Activated T-helper 1 cell treated with anti-CD3 and anti-CD28 coated beads, Interleukin-12 subunit alpha, Interleukin-12 subunit beta, Interleukin-2, Interleukin-4 antibody, amounts not matched to agents 30 ng/mL and 10 ng/mL and 1 ng/mL, durations not matched to agents 14 hours and 24 hours and 36 hours (primary cell): ENCODE data around the gene FOS. TPM values are rescaled to one million over a fixed set of nuclear protein-coding genes. Genes with fewer than 3 reads are reported as not detected.
"Not testable (repeated sequence)": the region's sequence is repeated elsewhere in the genome, so short reads cannot be mapped to it uniquely, and the experiment has no call there.

Experiments used
- DNase-seq: peaks from one replicate; pipeline ENCODE4 v3.0.0; 2021; ENCODE audit warnings: low spot score
- H3K27ac Mint-ChIP-seq: one replicate; pipeline ENCODE4 v1.8.0; 2021; ENCODE audit warnings: mild to moderate bottlenecking, mixed read lengths
- H3K27me3 Mint-ChIP-seq: one replicate; pipeline ENCODE4 v1.8.0; 2022; ENCODE audit warnings: mild to moderate bottlenecking, moderate library complexity, mixed read lengths; ENCODE audit not compliant: insufficient read depth
- H3K36me3 Mint-ChIP-seq: one replicate; pipeline ENCODE4 v1.8.0; 2021; ENCODE audit warnings: low read depth, mixed read lengths
- H3K4me1 Mint-ChIP-seq: one replicate; pipeline ENCODE4 v1.8.0; 2021; ENCODE audit warnings: low read depth, mixed read lengths
- H3K4me3 Mint-ChIP-seq: one replicate; pipeline ENCODE4 v1.8.0; 2021; ENCODE audit warnings: mild to moderate bottlenecking, moderate library complexity, mixed read lengths
- H3K9me3 Mint-ChIP-seq: one replicate; pipeline ENCODE4 v1.8.0; 2021; ENCODE audit warnings: mixed read lengths
- intact Hi-C: fragments of 100-400 bp; cut with micrococcal nuclease; formaldehyde crosslinking; loops from one replicate; pipeline ENCODE4 v1.15.1; 2024
- total RNA-seq: library from RNA; stranded (reverse); gene quantifications from 2 replicates; pipeline ENCODE4 v1.2.3, GENCODE V29; 2022

FOS gene
- 40.9 and 41.9 TPM in 2 replicates for total RNA-seq

- Mint-ChIP-seq H3K9me3 (no peaks in the 10 kb centered on the region), H3K27me3 (peaks cover 55% of the 10 kb centered on the region), H3K4me1 (peaks cover 52% of the 10 kb centered on the region), H3K36me3 (peaks cover 26% of the 10 kb centered on the region), H3K27ac (peak within 1 kb of the TSS; percentile 99), H3K4me3 (peak within 1 kb of the TSS; percentile 90)
- peak; percentile 87 for DNase-seq
- intact Hi-C loops, result loop anchor here (1.0 to 10.0 kb wide), 5 partner anchors 16 to 1194 kb away; partner anchors contain the start of genes ALDH6A1, LIN52 and TMED10
Measured at GRCh38 chr14:75278422-75279152, at the start of gene FOS. TSS of gene FOS (plus strand) at chr14:75278828. CDS start at chr14:75278983, 155 bp downstream.

GRCh38 chr14:75229661-75230139 is 48.9 kb upstream of the FOS start:
- no peak overlapping the region for H3K4me3 Mint-ChIP-seq
- H3K9me3 Mint-ChIP-seq, result no peaks in the 10 kb centered on the region
- H3K4me1 Mint-ChIP-seq, result peaks cover 48% of the 10 kb centered on the region
- DNase-seq, result no peak
- intact Hi-C loops, result loop anchor here (1.0 kb wide), 1 partner anchor 20 kb away; no protein-coding TSS in a partner anchor
- H3K36me3 Mint-ChIP-seq, result no peaks in the 10 kb centered on the region
- peaks cover 24% of the 10 kb centered on the region for H3K27me3 Mint-ChIP-seq
- no peak overlapping the region for H3K27ac Mint-ChIP-seq

- no peak overlapping the region for H3K4me3 Mint-ChIP-seq
- H3K4me1 Mint-ChIP-seq, result peaks cover 48% of the 10 kb centered on the region
- H3K9me3 Mint-ChIP-seq, result no peaks in the 10 kb centered on the region
- intact Hi-C loops, result loop anchor here (1.0 kb wide), 1 partner anchor 19 kb away; no protein-coding TSS in a partner anchor
- no peak overlapping the region for H3K27ac Mint-ChIP-seq
- DNase-seq, result peak; percentile 31
- H3K36me3 Mint-ChIP-seq, result no peaks in the 10 kb centered on the region
- H3K27me3 Mint-ChIP-seq, result peaks cover 20% of the 10 kb centered on the region
Measured at GRCh38 chr14:75230140-75230792, 48.4 kb upstream of the FOS start.

- Mint-ChIP-seq H3K4me1 (peaks cover 48% of the 10 kb centered on the region), H3K4me3 (no peak overlapping the region), H3K36me3 (no peaks in the 10 kb centered on the region), H3K27ac (no peak overlapping the region), H3K9me3 (no peaks in the 10 kb centered on the region), H3K27me3 (peaks cover 17% of the 10 kb centered on the region)
- no peak for DNase-seq
- intact Hi-C loops, result no loop called here
Measured at GRCh38 chr14:75231320-75231719, 47.3 kb upstream of the FOS start.

GRCh38 chr14:75232191-75232590 is 46.4 kb upstream of the FOS start:
- H3K4me1 Mint-ChIP-seq, result peaks cover 48% of the 10 kb centered on the region
- no peak overlapping the region for H3K27ac Mint-ChIP-seq
- DNase-seq, result no peak
- no peak overlapping the region for H3K4me3 Mint-ChIP-seq
- no peaks in the 10 kb centered on the region for H3K36me3 Mint-ChIP-seq
- intact Hi-C loops, result no loop called here
- H3K27me3 Mint-ChIP-seq, result peaks cover 18% of the 10 kb centered on the region
- no peaks in the 10 kb centered on the region for H3K9me3 Mint-ChIP-seq

- Mint-ChIP-seq H3K27me3 (peaks cover 19% of the 10 kb centered on the region), H3K36me3 (no peaks in the 10 kb centered on the region), H3K4me1 (peaks cover 50% of the 10 kb centered on the region), H3K27ac (no peak overlapping the region), H3K4me3 (no peak overlapping the region), H3K9me3 (no peaks in the 10 kb centered on the region)
- DNase-seq, result no peak
- intact Hi-C loops, result no loop called here
Measured at GRCh38 chr14:75232597-75232996, 46.0 kb upstream of the FOS start.

GRCh38 chr14:75234173-75235115 is 44.2 kb upstream of the FOS start:
- no peak for DNase-seq
- intact Hi-C loops, result no loop called here
- Mint-ChIP-seq H3K9me3 (no peaks in the 10 kb centered on the region), H3K27ac (no peak overlapping the region), H3K4me3 (no peak overlapping the region), H3K36me3 (no peaks in the 10 kb centered on the region), H3K4me1 (peaks cover 35% of the 10 kb centered on the region), H3K27me3 (peaks cover 26% of the 10 kb centered on the region)

- intact Hi-C loops, DNase-seq, H3K4me3 Mint-ChIP-seq, H3K9me3 Mint-ChIP-seq, H3K27ac Mint-ChIP-seq, H3K36me3 Mint-ChIP-seq: not testable (repeated sequence)
- Mint-ChIP-seq H3K4me1 (peaks cover 33% of the 10 kb centered on the region), H3K27me3 (peaks cover 33% of the 10 kb centered on the region)
Measured at GRCh38 chr14:75235198-75235597, 43.4 kb upstream of the FOS start.

GRCh38 chr14:75236467-75236866 is 42.2 kb upstream of the FOS start:
- no peak for DNase-seq
- Mint-ChIP-seq H3K4me3 (no peak overlapping the region), H3K4me1 (peaks cover 20% of the 10 kb centered on the region), H3K27me3 (peaks cover 40% of the 10 kb centered on the region), H3K27ac (no peak overlapping the region), H3K9me3 (no peaks in the 10 kb centered on the region), H3K36me3 (no peaks in the 10 kb centered on the region)
- intact Hi-C loops, result no loop called here

GRCh38 chr14:75236901-75237419 is 41.7 kb upstream of the FOS start:
- Mint-ChIP-seq H3K27me3 (peaks cover 40% of the 10 kb centered on the region), H3K4me3 (no peak overlapping the region), H3K36me3 (no peaks in the 10 kb centered on the region), H3K4me1 (peaks cover 19% of the 10 kb centered on the region), H3K9me3 (no peaks in the 10 kb centered on the region), H3K27ac (no peak overlapping the region)
- DNase-seq, result no peak
- intact Hi-C loops, result no loop called here

- H3K27ac Mint-ChIP-seq, result no peak overlapping the region
- DNase-seq, result no peak
- intact Hi-C loops, result no loop called here
Measured at GRCh38 chr14:75238756-75239455, 39.7 kb upstream of the FOS start.

GRCh38 chr14:75240781-75241180 is 37.8 kb upstream of the FOS start:
- no peak for DNase-seq
- Mint-ChIP-seq H3K27me3 (peaks cover 64% of the 10 kb centered on the region), H3K27ac (no peak overlapping the region), H3K4me1 (peaks cover 10% of the 10 kb centered on the region), H3K36me3 (no peaks in the 10 kb centered on the region), H3K4me3 (no peak overlapping the region), H3K9me3 (no peaks in the 10 kb centered on the region)
- intact Hi-C loops, result no loop called here

More at GRCh38 chr14:75238756-75239455, 39.7 kb upstream of the FOS start:
- Mint-ChIP-seq H3K27me3 (peaks cover 50% of the 10 kb centered on the region), H3K36me3 (no peaks in the 10 kb centered on the region), H3K4me3 (no peak overlapping the region), H3K9me3 (no peaks in the 10 kb centered on the region), H3K4me1 (peaks cover 9% of the 10 kb centered on the region)
